Neutrophil (primary cell): ENCODE measurements around the gene MLLT3.

Source experiments
- H3K27ac ChIP-seq: fragments of 200-600 bp; sonication (generic); 2 replicates; pipeline ENCODE4 v1.5.1; 2016; ENCODE audit warnings: mild to moderate bottlenecking, moderate library complexity
- H3K27me3 ChIP-seq: fragments of 200-600 bp; sonication (generic); 2 replicates; pipeline ENCODE4 v1.6.0; 2016; ENCODE audit warnings: mild to moderate bottlenecking
- H3K36me3 ChIP-seq: fragments of 200-600 bp; sonication (generic); 2 replicates; pipeline ENCODE4 v1.5.1; 2017
- H3K4me1 ChIP-seq, 2 experiments: fragments of 200-600 bp in 1 of 2; sonication (generic) in 1 of 2; 1 replicate in 1 of 2; 2 replicates in 1 of 2; pipeline versions ENCODE4 v1.5.1 to v1.6.1; 2013 to 2016; ENCODE audit warnings: low read depth in 1 of 2, low read length in 1 of 2, mild to moderate bottlenecking in 1 of 2, moderate library complexity in 1 of 2; ENCODE audit not compliant: control insufficient read depth in 1 of 2, insufficient read depth in 1 of 2
- H3K4me3 ChIP-seq, 2 experiments: fragments of 200-600 bp in 1 of 2; sonication (generic) in 1 of 2; 1 replicate in 1 of 2; 2 replicates in 1 of 2; pipeline ENCODE4 v1.5.1; 2013 to 2016; ENCODE audit warnings: low read depth in 1 of 2, low read length in 1 of 2, mild to moderate bottlenecking in 1 of 2, moderate library complexity in 1 of 2
- H3K9me3 ChIP-seq: fragments of 200-600 bp; sonication (generic); 2 replicates; pipeline ENCODE4 v1.5.1; 2016
- CTCF ChIP-seq: fragments of 200-600 bp; sonication (generic); IDR thresholded peaks from 2 replicates; pipeline ENCODE4 v1.5.1; 2016; ENCODE audit warnings: antibody characterized with exemption

Gene MLLT3

GRCh38 chr9:20361229-20361628 is 261.1 kb downstream of the MLLT3 start:
- no peak for TF ChIP-seq CTCF
- no peaks in the 10 kb centered on the region for H3K9me3 ChIP-seq
- H3K36me3 ChIP-seq: no peaks in the 10 kb centered on the region
- no peak overlapping the region for H3K4me3 ChIP-seq
- H3K27ac ChIP-seq: no peak overlapping the region
- no peaks in the 10 kb centered on the region for H3K4me1 ChIP-seq
- H3K27me3 ChIP-seq: no peaks in the 10 kb centered on the region

- no peak for TF ChIP-seq CTCF
- Histone ChIP-seq H3K4me3 (no peak overlapping the region), H3K4me1 (no peaks in the 10 kb centered on the region), H3K27ac (no peak overlapping the region), H3K9me3 (no peaks in the 10 kb centered on the region), H3K36me3 (no peaks in the 10 kb centered on the region), H3K27me3 (no peaks in the 10 kb centered on the region)
Observed at GRCh38 chr9:20358207-20358606, 264.1 kb downstream of the MLLT3 start.

- H3K36me3 ChIP-seq: no peaks in the 10 kb centered on the region
- H3K27ac ChIP-seq: no peak overlapping the region
- no peaks in the 10 kb centered on the region for H3K9me3 ChIP-seq
- no peak overlapping the region for H3K4me3 ChIP-seq
- no peaks in the 10 kb centered on the region for H3K4me1 ChIP-seq
- TF ChIP-seq CTCF: no peak
- no peaks in the 10 kb centered on the region for H3K27me3 ChIP-seq
Observed at GRCh38 chr9:20357037-20357432, 265.3 kb downstream of the MLLT3 start.

GRCh38 chr9:20356403-20357036 is 265.8 kb downstream of the MLLT3 start:
- H3K9me3 ChIP-seq: no peaks in the 10 kb centered on the region
- no peak overlapping the region for H3K4me3 ChIP-seq
- no peak overlapping the region for H3K27ac ChIP-seq
- no peaks in the 10 kb centered on the region for H3K27me3 ChIP-seq
- no peaks in the 10 kb centered on the region for H3K36me3 ChIP-seq
- TF ChIP-seq CTCF: no peak
- no peaks in the 10 kb centered on the region for H3K4me1 ChIP-seq

- H3K4me3 ChIP-seq: no peak overlapping the region
- H3K4me1 ChIP-seq: no peaks in the 10 kb centered on the region
- H3K27ac ChIP-seq: no peak overlapping the region
- no peaks in the 10 kb centered on the region for H3K27me3 ChIP-seq
- no peaks in the 10 kb centered on the region for H3K9me3 ChIP-seq
- no peak for TF ChIP-seq CTCF
- no peaks in the 10 kb centered on the region for H3K36me3 ChIP-seq
Observed at GRCh38 chr9:20355022-20355421, 267.3 kb downstream of the MLLT3 start.
